ENCODE data around the gene CNOT11.
A peak's percentile ranks its signal among the peaks of the same experiment; 100 is the strongest.

The CNOT11 gene

GRCh38 chr2:101252408-101253012, at the start of gene CNOT11:
Gene CNOT11 (plus strand): TSS chr2:101252886. CDS start chr2:101252965, 79 bp downstream.
- Histone ChIP-seq H3K27me3 (ENCODE audit: insufficient read depth, low read depth) (no peaks in the 10 kb centered on the region), H3K4me1 (ENCODE audit: low read depth, poor library complexity, severe bottlenecking) (peaks cover 12% of the 10 kb centered on the region), H3K4me3 (IDR thresholded peaks at IDR 0.05; ENCODE audit: insufficient read depth, low read depth, low read length) (peak within 1 kb of the TSS; percentile 75), H3K4me2 (peak within 1 kb of the TSS; percentile 87), H3K27ac (peak within 1 kb of the TSS; percentile 88), H3K79me2 (ENCODE audit: insufficient read depth, low read depth) (peaks cover 29% of the 10 kb centered on the region), H2AFZ (ENCODE audit: low read depth) (peak within 1 kb of the TSS; percentile 97), H4K20me1 (ENCODE audit: insufficient read depth) (no peaks in the 10 kb centered on the region), H3K9ac (peak within 1 kb of the TSS; percentile 93), H3K36me3 (ENCODE audit: insufficient read depth) (no peaks in the 10 kb centered on the region)
- no peak for TF ChIP-seq CTCF (conservative IDR thresholded peaks at IDR 0.05; ENCODE audit: low read depth, low read length)

GRCh38 chr2:101204400-101205115, 48.1 kb upstream of the CNOT11 start:
- TF ChIP-seq CTCF (conservative IDR thresholded peaks at IDR 0.05; ENCODE audit: low read depth, low read length): no peak
- Histone ChIP-seq H3K36me3 (ENCODE audit: insufficient read depth) (no peaks in the 10 kb centered on the region), H3K4me3 (IDR thresholded peaks at IDR 0.05; ENCODE audit: insufficient read depth, low read depth, low read length) (no peak overlapping the region), H4K20me1 (ENCODE audit: insufficient read depth) (no peaks in the 10 kb centered on the region), H3K4me1 (ENCODE audit: low read depth, poor library complexity, severe bottlenecking) (no peaks in the 10 kb centered on the region), H3K27me3 (ENCODE audit: insufficient read depth, low read depth) (no peaks in the 10 kb centered on the region), H3K4me2 (no peak overlapping the region), H2AFZ (ENCODE audit: low read depth) (no peak overlapping the region), H3K27ac (no peak overlapping the region), H3K9ac (no peak overlapping the region), H3K79me2 (ENCODE audit: insufficient read depth, low read depth) (no peaks in the 10 kb centered on the region)

- H3K4me3 ChIP-seq (IDR thresholded peaks at IDR 0.05; ENCODE audit: insufficient read depth, low read depth, low read length): no peak overlapping the region
- no peaks in the 10 kb centered on the region for H4K20me1 ChIP-seq (ENCODE audit: insufficient read depth)
- no peak overlapping the region for H3K4me2 ChIP-seq
- no peaks in the 10 kb centered on the region for H3K27me3 ChIP-seq (ENCODE audit: insufficient read depth, low read depth)
- no peak overlapping the region for H3K9ac ChIP-seq
- no peaks in the 10 kb centered on the region for H3K79me2 ChIP-seq (ENCODE audit: insufficient read depth, low read depth)
- H3K27ac ChIP-seq: no peak overlapping the region
- peak overlapping the region; percentile 23; the same call in 1 of the 2 replicates for H2AFZ ChIP-seq (ENCODE audit: low read depth)
- no peaks in the 10 kb centered on the region for H3K36me3 ChIP-seq (ENCODE audit: insufficient read depth)
- no peaks in the 10 kb centered on the region for H3K4me1 ChIP-seq (ENCODE audit: low read depth, poor library complexity, severe bottlenecking)
- TF ChIP-seq CTCF (conservative IDR thresholded peaks at IDR 0.05; ENCODE audit: low read depth, low read length): no peak
Observed at GRCh38 chr2:101205521-101206479, 46.9 kb upstream of the CNOT11 start.

- TF ChIP-seq CTCF (conservative IDR thresholded peaks at IDR 0.05; ENCODE audit: low read depth, low read length): no peak
- no peak overlapping the region for H3K27ac ChIP-seq
Observed at GRCh38 chr2:101208830-101209229, 43.9 kb upstream of the CNOT11 start.

More at GRCh38 chr2:101208830-101209229, 43.9 kb upstream of the CNOT11 start:
- Histone ChIP-seq H3K79me2 (ENCODE audit: insufficient read depth, low read depth) (no peaks in the 10 kb centered on the region), H3K9ac (no peak overlapping the region), H3K4me3 (IDR thresholded peaks at IDR 0.05; ENCODE audit: insufficient read depth, low read depth, low read length) (no peak overlapping the region), H4K20me1 (ENCODE audit: insufficient read depth) (no peaks in the 10 kb centered on the region), H3K4me1 (ENCODE audit: low read depth, poor library complexity, severe bottlenecking) (no peaks in the 10 kb centered on the region), H3K36me3 (ENCODE audit: insufficient read depth) (no peaks in the 10 kb centered on the region), H2AFZ (ENCODE audit: low read depth) (no peak overlapping the region), H3K27me3 (ENCODE audit: insufficient read depth, low read depth) (no peaks in the 10 kb centered on the region), H3K4me2 (no peak overlapping the region)
